ENCODE results near the gene RYR3. TPM values are rescaled to one million over a fixed set of nuclear protein-coding genes. Genes with fewer than 3 reads are reported as not detected.

RYR3 gene
- total RNA-seq, 1 experiment from 2014 or later = not detected

DNA sequence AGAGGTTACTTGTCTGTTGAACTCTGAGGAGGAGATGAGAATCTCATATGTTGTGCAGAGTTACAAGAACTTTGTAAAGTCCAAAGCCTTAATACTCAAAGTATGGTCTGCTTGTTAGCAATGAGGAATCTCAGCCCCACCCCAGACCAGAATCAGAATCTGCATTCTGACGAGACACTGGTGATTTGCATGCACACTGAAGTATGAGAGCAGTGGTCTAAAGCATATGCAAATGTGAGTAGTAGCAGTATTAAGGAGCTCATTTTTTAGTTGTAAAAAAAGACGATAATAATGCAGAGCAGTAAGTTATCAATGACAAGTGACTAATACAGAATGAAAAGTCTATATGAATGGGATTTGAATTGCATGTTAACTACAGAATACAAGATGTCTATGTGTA is 327.7 kb downstream of the RYR3 start:
- H3K9ac ChIP-seq (ENCODE audit: low read length) = no peak overlapping the region
- intact Hi-C loops (cut with micrococcal nuclease) = no loop called here
- ChIA-PET POLR2A (ENCODE audit: unreplicated experiment) (no interaction called here), CTCF (no interaction called here)
- H3F3A ChIP-seq (ENCODE audit: low read length, unreplicated experiment) = no peaks in the 10 kb centered on the region
- no peaks in the 10 kb centered on the region for H3K79me2 ChIP-seq (ENCODE audit: low read length)
- TF ChIP-seq EZH2 (IDR thresholded peaks at IDR 0.05; ENCODE audit: low read length, unreplicated experiment) (no peak), EZH2phosphoT487 (IDR thresholded peaks at IDR 0.05; ENCODE audit: borderline replicate concordance, low read length) (no peak)
- TF ChIP-seq, protein P1, sequence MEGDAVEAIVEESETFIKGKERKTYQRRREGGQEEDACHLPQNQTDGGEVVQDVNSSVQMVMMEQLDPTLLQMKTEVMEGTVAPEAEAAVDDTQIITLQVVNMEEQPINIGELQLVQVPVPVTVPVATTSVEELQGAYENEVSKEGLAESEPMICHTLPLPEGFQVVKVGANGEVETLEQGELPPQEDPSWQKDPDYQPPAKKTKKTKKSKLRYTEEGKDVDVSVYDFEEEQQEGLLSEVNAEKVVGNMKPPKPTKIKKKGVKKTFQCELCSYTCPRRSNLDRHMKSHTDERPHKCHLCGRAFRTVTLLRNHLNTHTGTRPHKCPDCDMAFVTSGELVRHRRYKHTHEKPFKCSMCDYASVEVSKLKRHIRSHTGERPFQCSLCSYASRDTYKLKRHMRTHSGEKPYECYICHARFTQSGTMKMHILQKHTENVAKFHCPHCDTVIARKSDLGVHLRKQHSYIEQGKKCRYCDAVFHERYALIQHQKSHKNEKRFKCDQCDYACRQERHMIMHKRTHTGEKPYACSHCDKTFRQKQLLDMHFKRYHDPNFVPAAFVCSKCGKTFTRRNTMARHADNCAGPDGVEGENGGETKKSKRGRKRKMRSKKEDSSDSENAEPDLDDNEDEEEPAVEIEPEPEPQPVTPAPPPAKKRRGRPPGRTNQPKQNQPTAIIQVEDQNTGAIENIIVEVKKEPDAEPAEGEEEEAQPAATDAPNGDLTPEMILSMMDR (conservative IDR thresholded peaks at IDR 0.05; ENCODE audit: low read depth, low read length) = no peak
- H3K9me2 ChIP-seq (replicated peaks; ENCODE audit: low read length) = no peaks in the 10 kb centered on the region
- H3K4me1 ChIP-seq (ENCODE audit: insufficient read depth, low read length) = no peaks in the 10 kb centered on the region
- no peak overlapping the region for H3K4me3 ChIP-seq (ENCODE audit: low read length)
- DNase-seq = no peak
- H3K4me2 ChIP-seq (ENCODE audit: low read length) = no peak overlapping the region
- H2AFZ ChIP-seq (ENCODE audit: low read length) = no peak overlapping the region
- ATAC-seq = no peak
- H3K9me3 ChIP-seq (ENCODE audit: low read length) = no peaks in the 10 kb centered on the region
- BruUV-seq (replicated peaks) = no TSS peak
- peaks cover 97% of the 10 kb centered on the region for H3K27me3 ChIP-seq (ENCODE audit: low read length)
- no peaks in the 10 kb centered on the region for H3K36me3 ChIP-seq (ENCODE audit: low read depth, low read length)
- H4K20me1 ChIP-seq (ENCODE audit: low read length) = no peaks in the 10 kb centered on the region
- no peak overlapping the region for H3K27ac ChIP-seq (ENCODE audit: low read length)

DNA sequence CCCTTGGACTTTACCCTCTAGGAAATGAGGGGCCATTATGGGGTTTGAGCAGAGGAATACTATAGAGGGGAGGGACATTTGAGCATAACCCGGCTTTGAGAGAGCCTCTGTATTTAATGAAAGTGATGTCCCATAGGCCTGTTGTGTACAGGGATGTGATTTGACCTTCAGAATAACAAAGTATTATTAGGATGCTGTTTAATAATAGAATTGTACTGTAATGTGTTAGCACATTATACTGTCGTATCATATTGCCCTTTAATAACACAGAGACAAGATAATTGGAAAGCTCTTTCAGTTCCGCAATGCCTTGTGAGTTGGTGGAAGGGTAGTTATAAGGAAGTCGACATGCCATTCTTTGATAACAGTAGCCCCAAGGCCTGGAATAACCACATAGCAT is 328.3 kb downstream of the RYR3 start:
- no TSS peak for BruUV-seq (replicated peaks)
- Histone ChIP-seq H3K9ac (ENCODE audit: low read length) (no peak overlapping the region), H3K4me3 (ENCODE audit: low read length) (no peak overlapping the region), H3K4me1 (ENCODE audit: insufficient read depth, low read length) (no peaks in the 10 kb centered on the region), H3K9me2 (replicated peaks; ENCODE audit: low read length) (no peaks in the 10 kb centered on the region), H2AFZ (ENCODE audit: low read length) (no peak overlapping the region), H3K36me3 (ENCODE audit: low read depth, low read length) (no peaks in the 10 kb centered on the region), H3F3A (ENCODE audit: low read length, unreplicated experiment) (no peaks in the 10 kb centered on the region), H3K4me2 (ENCODE audit: low read length) (no peak overlapping the region), H3K79me2 (ENCODE audit: low read length) (no peaks in the 10 kb centered on the region), H3K9me3 (ENCODE audit: low read length) (no peaks in the 10 kb centered on the region), H3K27me3 (ENCODE audit: low read length) (peaks cover 96% of the 10 kb centered on the region), H3K27ac (ENCODE audit: low read length) (no peak overlapping the region), H4K20me1 (ENCODE audit: low read length) (no peaks in the 10 kb centered on the region)
- TF ChIP-seq, protein P1 (conservative IDR thresholded peaks at IDR 0.05; ENCODE audit: low read depth, low read length) = no peak
- TF ChIP-seq EZH2phosphoT487 (IDR thresholded peaks at IDR 0.05; ENCODE audit: borderline replicate concordance, low read length) = no peak
- no peak for TF ChIP-seq EZH2 (IDR thresholded peaks at IDR 0.05; ENCODE audit: low read length, unreplicated experiment)
- DNase-seq (no peak), ATAC-seq (no peak)
- CTCF ChIA-PET = no interaction called here
- POLR2A ChIA-PET (ENCODE audit: unreplicated experiment) = no interaction called here
- intact Hi-C loops (cut with micrococcal nuclease) = no loop called here

DNA sequence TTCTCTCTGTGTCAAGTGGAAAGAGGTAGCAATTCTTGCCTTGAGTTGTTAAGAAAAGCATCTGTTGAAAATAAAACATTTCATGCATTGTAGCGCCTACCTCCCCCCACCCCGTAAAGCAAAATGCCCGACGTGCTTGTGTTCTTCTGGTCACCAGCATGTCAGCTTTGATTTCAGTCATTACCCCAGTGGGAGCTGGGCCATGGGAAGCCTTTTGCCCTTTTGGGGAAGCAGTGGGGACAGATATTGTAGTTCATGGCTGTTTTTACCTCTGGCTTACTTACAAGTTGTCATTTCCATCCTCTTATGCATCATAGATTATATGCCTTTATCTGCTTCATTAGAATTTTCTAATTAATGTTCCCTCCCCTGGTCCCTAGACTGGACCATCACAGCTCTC is 328.7 kb downstream of the RYR3 start:
- Histone ChIP-seq H3K9ac (ENCODE audit: low read length) (no peak overlapping the region), H3K79me2 (ENCODE audit: low read length) (no peaks in the 10 kb centered on the region), H2AFZ (ENCODE audit: low read length) (no peak overlapping the region), H3K9me2 (replicated peaks; ENCODE audit: low read length) (no peaks in the 10 kb centered on the region), H3K27me3 (ENCODE audit: low read length) (peaks cover 96% of the 10 kb centered on the region), H3K36me3 (ENCODE audit: low read depth, low read length) (no peaks in the 10 kb centered on the region), H3K9me3 (ENCODE audit: low read length) (no peaks in the 10 kb centered on the region), H3F3A (ENCODE audit: low read length, unreplicated experiment) (no peaks in the 10 kb centered on the region), H4K20me1 (ENCODE audit: low read length) (no peaks in the 10 kb centered on the region), H3K4me2 (ENCODE audit: low read length) (no peak overlapping the region), H3K27ac (ENCODE audit: low read length) (no peak overlapping the region), H3K4me1 (ENCODE audit: insufficient read depth, low read length) (no peaks in the 10 kb centered on the region), H3K4me3 (ENCODE audit: low read length) (no peak overlapping the region)
- intact Hi-C loops (cut with micrococcal nuclease) = no loop called here
- TF ChIP-seq EZH2 (IDR thresholded peaks at IDR 0.05; ENCODE audit: low read length, unreplicated experiment) = no peak
- no peak for TF ChIP-seq EZH2phosphoT487 (IDR thresholded peaks at IDR 0.05; ENCODE audit: borderline replicate concordance, low read length)
- TF ChIP-seq, protein P1 (conservative IDR thresholded peaks at IDR 0.05; ENCODE audit: low read depth, low read length) = no peak
- POLR2A ChIA-PET (ENCODE audit: unreplicated experiment) = no interaction called here
- ATAC-seq (no peak), DNase-seq (no peak)
- CTCF ChIA-PET = no interaction called here
- no TSS peak for BruUV-seq (replicated peaks)
